Measurements from ENCODE around the gene GHR.
"Not testable (repeated sequence)": the region's sequence is repeated elsewhere in the genome, so short reads cannot be mapped to it uniquely, and the experiment has no call there.

The GHR gene

GRCh38 chr5:42654645-42655044 lies 231.4 kb downstream of the GHR start:
- no peak for DNase-seq

- DNase-seq, result no peak
Measured at GRCh38 chr5:42655982-42656650, 232.9 kb downstream of the GHR start.

DNA sequence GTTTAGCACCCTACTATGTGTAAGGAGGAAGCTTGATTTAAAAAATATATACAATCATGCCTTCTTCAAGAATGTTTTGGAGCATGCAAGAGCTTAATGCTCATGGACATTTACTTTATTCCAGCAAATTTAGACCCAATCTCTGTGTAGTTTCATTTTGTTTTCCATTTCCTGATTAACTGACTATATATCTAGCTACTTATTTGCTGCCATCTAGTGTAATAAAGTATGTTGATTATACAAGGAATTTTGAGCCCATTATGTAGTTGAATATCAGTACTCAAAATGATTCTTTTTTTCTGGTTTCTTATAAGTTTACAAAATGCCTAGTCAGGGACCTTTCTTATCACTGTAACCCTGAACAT lies 233.4 kb downstream of the GHR start:
- DNase-seq, result no peak

DNA sequence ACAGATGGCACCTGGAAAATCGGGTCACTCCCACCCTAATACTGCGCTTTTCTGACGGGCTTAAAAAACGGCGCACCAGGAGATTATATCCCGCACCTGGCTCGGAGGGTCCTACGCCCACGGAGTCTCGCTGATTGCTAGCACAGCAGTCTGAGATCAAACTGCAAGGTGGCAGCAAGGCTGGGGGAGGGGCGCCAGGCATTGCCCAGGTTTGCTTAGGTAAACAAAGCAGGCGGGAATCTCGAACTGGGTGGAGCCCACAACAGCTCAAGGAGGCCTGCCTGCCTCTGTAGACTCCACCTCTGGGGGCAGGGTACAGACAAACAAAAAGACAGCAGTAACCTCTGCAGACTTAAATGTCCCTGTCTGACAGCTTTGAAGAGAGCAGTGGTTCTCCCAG lies 236.6 kb downstream of the GHR start:
- not testable (repeated sequence) for DNase-seq

- no peak for DNase-seq
Measured at GRCh38 chr5:42665857-42666256, 242.6 kb downstream of the GHR start.

DNA sequence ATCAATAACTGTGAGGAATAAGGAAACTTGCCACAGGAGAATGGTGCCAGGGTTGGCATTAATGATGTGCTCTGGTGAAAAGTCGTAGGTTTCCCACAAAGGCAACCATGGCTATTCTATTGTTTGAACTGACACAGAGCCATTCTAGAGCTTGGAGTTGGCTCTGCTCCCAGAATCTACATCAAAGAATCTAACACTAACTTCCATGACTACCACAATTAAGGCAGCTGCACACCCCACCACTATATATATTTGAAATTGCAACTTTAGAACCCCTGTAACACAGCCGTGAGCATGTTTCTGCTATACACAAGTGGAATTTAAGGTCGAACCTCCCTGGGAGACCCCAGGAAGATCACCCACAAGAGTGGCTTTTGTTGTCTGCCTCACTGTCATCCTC lies 243.6 kb downstream of the GHR start:
- no peak for DNase-seq

GRCh38 chr5:42668254-42668653 lies 245.0 kb downstream of the GHR start:
- no peak for DNase-seq

- no peak for DNase-seq
Measured at GRCh38 chr5:42672925-42673324, 249.7 kb downstream of the GHR start.

DNA sequence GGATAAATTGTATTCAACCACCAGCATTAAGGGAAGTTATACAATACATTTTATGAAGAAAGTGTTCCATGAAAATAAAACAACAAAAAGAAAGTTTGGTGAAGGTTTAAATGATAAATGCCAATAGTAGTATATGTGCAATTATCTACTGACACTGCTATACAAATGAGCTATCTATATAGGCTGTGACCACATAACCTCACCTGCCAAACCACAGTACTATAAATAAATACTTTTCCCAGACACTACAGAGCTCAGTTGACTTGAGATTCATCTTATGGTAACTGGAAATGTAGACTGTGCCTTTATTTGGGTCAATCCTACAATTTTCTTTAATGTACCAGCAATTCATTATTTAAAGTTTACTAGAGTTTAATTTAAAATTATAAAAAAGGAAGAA lies 252.4 kb downstream of the GHR start:
- no peak for DNase-seq

DNA sequence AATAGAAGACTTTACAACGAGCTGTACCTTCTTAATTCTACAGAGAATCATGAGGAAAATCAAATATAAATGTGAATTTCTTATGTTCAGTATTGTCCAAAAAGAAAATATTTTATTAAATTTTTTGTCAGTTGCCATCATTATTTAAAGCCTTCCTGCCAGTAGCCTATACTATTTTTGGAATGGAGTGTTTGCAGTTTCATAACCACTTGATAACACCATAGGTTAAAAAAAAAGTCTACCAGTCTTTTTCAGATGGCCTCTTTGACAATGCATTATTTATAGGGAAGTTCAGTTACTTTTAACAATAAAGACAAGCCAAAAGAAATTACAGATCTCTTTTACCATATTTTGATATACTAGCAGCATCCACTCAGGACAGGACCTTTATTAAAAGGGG lies 253.1 kb downstream of the GHR start:
- no peak for DNase-seq

- DNase-seq, result no peak
Measured at GRCh38 chr5:42677156-42677842, 254.1 kb downstream of the GHR start.

GRCh38 chr5:42680046-42680445 lies 256.8 kb downstream of the GHR start:
- no peak for DNase-seq

DNA sequence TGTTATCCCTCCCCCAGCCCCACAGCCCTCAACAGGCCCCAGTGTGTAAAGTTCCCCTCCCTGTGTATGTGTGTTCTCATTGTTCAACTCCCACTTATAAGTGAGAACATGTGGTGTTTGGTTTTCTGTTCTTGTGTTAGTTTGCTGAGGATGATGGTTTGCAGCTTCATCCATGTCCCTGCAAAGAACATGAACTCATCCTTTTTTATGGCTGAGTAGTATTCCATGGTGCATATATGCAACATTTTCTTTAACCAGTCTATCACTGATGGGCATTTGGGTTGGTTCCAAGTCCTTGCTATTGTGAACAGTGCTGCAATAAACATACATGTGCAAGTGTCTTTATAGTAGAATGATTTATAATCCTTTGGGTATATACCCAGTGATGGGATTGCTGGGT lies 261.8 kb downstream of the GHR start:
- not testable (repeated sequence) for DNase-seq

DNA sequence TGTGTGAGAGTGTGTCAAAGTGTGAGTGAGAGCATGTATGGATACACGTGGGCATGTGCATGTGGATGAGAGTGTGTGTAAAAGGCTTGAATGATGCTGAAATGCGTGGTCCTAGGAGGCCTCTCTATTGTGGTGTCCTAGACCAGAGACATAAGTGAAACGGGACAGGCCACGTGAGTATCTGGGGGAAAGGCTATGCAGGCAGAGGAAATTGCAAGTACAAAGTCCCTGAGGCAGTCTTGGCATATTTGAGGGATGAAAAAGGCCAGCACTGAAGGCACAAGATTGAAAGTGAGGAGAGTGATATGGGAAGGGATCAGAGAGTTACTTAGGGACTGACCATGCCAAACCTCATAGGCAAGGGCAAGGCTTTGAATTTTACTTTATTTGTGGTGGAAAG lies 266.2 kb downstream of the GHR start:
- no peak for DNase-seq

DNA sequence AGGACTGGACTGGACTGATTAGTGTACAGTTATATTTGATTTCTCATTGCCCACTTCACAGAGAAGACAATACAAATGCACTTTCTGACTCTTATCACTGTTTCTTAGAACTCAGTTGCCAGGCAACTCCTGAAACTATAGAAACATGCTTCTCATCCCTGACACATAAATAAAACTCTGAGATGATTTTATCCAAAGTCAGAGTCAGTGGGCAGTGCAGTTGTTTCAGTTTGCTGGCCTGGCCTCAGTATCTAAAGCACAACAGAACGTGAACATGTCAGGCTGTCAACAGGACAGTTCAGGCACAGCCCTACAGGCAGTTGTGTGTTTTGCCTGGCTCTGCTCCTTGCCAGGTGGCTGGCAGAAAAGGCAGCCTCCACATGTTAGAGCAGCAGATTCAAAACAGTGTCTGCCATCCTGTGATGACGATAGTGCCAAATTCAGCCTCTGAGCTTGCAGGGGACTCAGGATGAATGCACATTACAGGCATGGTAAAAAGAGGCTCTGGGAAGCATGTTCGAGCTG lies 268.2 kb downstream of the GHR start:
- no peak for DNase-seq

- DNase-seq, result no peak
Measured at GRCh38 chr5:42701351-42702059, 278.3 kb downstream of the GHR start.

DNA sequence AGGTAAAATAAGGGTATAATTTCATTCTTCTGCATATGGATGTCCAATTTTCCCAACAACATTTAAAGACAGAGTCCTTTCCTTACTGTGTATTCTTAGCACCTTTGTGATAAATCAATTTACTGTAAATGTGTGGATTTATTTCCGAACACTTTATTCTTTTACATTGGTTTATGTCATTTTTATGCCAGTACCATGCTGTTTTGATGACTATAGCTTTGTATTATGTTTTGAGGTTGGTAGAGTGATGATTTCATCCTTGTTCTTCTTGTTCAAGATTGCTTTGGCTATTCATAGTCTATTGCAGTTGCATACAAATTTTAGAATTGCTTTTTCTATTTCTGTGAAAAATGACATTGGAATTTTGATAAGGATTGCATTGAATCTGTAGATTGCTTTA lies 280.0 kb downstream of the GHR start:
- DNase-seq, result no peak

GRCh38 chr5:42715785-42716184 lies 292.5 kb downstream of the GHR start:
- DNase-seq, result no peak

DNA sequence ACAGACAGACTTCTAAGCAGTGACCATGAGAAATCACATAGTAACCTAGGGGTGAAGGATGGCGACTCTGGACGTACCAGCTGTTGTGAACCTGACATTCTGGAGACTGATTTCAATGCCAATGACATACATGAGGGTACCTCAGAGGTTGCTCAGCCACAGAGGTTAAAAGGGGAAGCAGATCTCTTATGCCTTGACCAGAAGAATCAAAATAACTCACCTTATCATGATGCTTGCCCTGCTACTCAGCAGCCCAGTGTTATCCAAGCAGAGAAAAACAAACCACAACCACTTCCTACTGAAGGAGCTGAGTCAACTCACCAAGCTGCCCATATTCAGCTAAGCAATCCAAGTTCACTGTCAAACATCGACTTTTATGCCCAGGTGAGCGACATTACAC lies 295.4 kb downstream of the GHR start:
- DNase-seq, result no peak

- DNase-seq, result no peak
Measured at GRCh38 chr5:42719034-42719433, 295.8 kb downstream of the GHR start.

GRCh38 chr5:42720251-42720650 lies 297.0 kb downstream of the GHR start:
- no peak for DNase-seq

GRCh38 chr5:42721484-42721883 lies 298.2 kb downstream of the GHR start:
- DNase-seq, result no peak

DNA sequence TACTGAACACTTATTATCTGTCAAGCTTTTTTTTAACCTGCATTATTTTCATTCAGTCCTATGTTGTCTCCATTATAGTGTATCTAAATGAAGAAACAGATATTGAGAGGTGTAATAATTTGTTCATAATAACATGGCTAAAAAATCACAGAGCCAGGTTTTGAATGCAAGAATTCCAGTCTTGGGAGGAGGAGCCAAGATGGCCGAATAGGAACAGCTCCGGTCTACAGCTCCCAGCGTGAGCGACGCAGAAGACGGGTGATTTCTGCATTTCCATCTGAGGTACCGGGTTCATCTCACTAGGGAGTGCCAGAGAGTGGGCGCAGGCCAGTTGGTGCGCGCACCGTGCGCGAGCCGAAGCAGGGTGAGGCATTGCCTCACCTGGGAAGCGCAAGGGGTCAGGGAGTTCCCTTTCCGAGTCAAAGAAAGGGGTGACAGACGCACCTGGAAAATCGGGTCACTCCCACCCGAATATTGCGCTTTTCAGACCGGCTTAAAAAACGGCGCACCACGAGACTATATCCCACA lies 311.4 kb downstream of the GHR start:
- DNase-seq, result not testable (repeated sequence)

GRCh38 chr5:42740920-42741319 lies 317.7 kb downstream of the GHR start:
- no peak for DNase-seq

Data from DMS79 treated with DMSO at 0.1 percent for 48 hours (cell line).